Vagina (tissue), 2 donors: ENCODE measurements around the gene KMT2B.

Experiments used
- POLR2A ChIP-seq, 2 donors: fragments of 450-650 bp; IDR thresholded peaks; one replicate each; pipeline ENCODE4 v1.6.1; 2017; ENCODE audit warnings: antibody characterized with exemption in 2 of 2, mild to moderate bottlenecking in 2 of 2, moderate library complexity in 2 of 2
- TF ChIP-seq, protein P1 (sequence below), 3 experiments: fragments of 450-650 bp in 2 of 3; fragments of 200-600 bp in 1 of 3; sonication (generic) in 1 of 3; IDR thresholded peaks; one replicate each; pipeline ENCODE4 v1.5.1; 2017 to 2019; ENCODE audit warnings: antibody characterized with exemption in 3 of 3, mild to moderate bottlenecking in 2 of 3, moderate library complexity in 2 of 3

DNA sequence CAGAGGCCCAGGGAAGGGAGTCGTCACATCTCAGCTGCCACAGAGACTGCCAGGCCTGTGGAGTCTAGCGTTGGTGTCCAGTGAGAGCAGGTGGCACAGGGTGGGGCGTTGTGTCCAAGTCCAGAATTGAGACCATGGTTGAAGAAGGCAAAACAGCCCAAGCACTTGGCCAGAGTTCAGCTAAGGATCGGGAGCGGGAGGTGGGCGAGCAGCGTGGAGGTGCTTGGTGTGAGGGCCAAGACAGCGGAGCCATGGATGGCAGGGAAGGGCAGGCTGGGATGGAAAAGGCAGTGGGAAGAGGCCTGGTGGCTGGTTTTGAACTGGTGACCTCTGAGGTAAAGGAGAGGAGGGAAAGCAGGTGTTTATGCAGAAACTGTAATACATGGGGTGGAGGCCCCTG is 16.5 kb downstream of the KMT2B start:
- TF ChIP-seq, protein P1, sequence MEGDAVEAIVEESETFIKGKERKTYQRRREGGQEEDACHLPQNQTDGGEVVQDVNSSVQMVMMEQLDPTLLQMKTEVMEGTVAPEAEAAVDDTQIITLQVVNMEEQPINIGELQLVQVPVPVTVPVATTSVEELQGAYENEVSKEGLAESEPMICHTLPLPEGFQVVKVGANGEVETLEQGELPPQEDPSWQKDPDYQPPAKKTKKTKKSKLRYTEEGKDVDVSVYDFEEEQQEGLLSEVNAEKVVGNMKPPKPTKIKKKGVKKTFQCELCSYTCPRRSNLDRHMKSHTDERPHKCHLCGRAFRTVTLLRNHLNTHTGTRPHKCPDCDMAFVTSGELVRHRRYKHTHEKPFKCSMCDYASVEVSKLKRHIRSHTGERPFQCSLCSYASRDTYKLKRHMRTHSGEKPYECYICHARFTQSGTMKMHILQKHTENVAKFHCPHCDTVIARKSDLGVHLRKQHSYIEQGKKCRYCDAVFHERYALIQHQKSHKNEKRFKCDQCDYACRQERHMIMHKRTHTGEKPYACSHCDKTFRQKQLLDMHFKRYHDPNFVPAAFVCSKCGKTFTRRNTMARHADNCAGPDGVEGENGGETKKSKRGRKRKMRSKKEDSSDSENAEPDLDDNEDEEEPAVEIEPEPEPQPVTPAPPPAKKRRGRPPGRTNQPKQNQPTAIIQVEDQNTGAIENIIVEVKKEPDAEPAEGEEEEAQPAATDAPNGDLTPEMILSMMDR (IDR thresholded peaks at IDR 0.05) = no peak
- TF ChIP-seq POLR2A (IDR thresholded peaks at IDR 0.05) = no peak
